ENCODE measurements around the gene PEAK1.

Gene PEAK1

DNA sequence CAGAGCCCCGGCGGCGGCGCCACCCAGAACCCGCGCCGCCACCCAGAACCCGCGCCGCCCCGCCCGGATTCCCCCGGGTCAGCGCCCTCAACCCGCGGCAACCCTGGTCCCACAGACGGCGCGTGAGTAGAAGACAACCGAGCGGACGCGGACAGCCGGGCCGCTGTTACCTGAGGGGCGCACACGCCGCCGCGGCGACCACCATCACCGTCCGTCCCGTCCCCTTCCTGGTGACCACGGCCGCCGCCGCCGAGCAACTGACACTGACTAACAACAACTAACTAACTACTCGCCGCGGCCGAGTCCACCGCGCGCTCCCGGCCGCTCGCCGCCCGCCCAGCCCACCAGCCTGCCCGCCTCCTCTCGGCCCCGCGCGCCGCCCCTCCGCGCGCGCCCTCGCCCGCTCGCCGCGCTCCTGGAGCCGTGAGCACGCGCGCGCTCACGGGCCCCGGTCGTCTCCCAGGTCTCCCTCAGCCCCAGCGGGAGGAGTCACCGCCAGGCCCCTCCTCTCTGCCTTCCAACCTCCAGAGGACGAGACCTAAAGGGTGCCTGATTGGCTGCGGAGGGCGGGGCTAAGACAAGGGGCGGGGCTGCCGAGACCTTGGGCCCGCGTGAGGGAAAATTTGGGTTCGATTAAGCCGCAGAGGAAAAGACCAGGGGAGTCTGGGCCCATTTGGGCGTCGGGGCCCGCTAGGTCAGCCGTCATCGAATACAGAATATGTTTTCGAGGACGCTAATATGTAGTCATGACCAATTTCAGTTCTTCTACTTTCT is at the start of gene PEAK1:
TSS of gene PEAK1 (minus strand) at position 269 of the 774 bp plus-strand sequence. CDS start 238,178 bp downstream, outside the sequence.
- H3K36me3 Mint-ChIP-seq (ENCODE audit: low read depth) = no peaks in the 10 kb centered on the region
- peak within 1 kb of the TSS; percentile 99 for H3K27ac Mint-ChIP-seq
- DNase-seq = peak; percentile 100
- H3K4me3 Mint-ChIP-seq = peak within 1 kb of the TSS; percentile 99
- no peaks in the 10 kb centered on the region for H3K9me3 Mint-ChIP-seq
- peaks cover 9% of the 10 kb centered on the region for H3K27me3 Mint-ChIP-seq (ENCODE audit: low read depth, poor library complexity)
- TF ChIP-seq CTCF (IDR thresholded peaks at IDR 0.05) = no peak
- H3K4me1 Mint-ChIP-seq = peaks cover 54% of the 10 kb centered on the region

DNA sequence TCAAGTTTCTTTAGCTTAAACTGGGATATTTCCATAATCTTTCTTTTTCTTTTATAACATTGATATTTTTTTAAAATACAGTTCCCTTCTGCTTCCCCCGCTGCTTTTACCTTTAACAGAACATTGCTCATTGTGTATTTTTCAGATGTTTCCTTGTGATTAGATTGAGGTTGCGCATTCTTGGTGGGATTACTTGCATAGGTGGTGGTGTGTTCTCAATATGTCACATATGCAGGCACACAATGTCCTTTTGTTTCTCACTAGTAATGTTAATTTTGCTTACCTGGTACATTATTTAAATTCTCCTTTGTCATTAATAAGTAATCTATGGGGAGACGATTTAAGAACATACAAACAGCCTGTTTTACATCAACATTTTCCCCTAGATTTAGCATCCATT is 49.0 kb upstream of the PEAK1 start:
- Mint-ChIP-seq H3K36me3 (ENCODE audit: low read depth) (peaks cover 63% of the 10 kb centered on the region), H3K4me3 (no peak overlapping the region), H3K4me1 (no peaks in the 10 kb centered on the region), H3K27ac (no peak overlapping the region), H3K9me3 (no peaks in the 10 kb centered on the region), H3K27me3 (ENCODE audit: low read depth, poor library complexity) (no peaks in the 10 kb centered on the region)
- no peak for TF ChIP-seq CTCF (IDR thresholded peaks at IDR 0.05)
- no peak for DNase-seq

DNA sequence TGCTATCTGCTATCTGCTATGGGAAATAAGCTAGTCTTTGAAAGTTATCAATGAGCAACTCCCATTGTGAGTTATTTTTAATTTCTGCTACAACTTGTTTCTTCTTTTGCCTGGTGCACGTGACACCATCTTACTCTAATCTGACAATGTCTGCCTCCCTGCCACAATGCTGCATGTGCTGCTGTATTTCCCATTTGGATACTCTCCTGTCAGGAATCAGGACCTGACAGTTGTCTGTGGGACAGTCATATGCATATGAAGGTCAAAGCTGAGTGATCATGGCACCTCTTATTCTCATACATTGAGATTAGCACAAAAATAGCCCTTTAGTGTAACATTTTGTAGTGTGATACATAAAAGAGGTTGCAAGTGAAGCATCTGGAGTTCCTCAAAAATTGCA is 46.6 kb upstream of the PEAK1 start:
- peak overlapping the region; percentile 3 for H3K27ac Mint-ChIP-seq
- no peaks in the 10 kb centered on the region for H3K4me1 Mint-ChIP-seq
- H3K4me3 Mint-ChIP-seq = no peak overlapping the region
- no peak for TF ChIP-seq CTCF (IDR thresholded peaks at IDR 0.05)
- no peaks in the 10 kb centered on the region for H3K27me3 Mint-ChIP-seq (ENCODE audit: low read depth, poor library complexity)
- no peak for DNase-seq
- H3K36me3 Mint-ChIP-seq (ENCODE audit: low read depth) = peaks cover 49% of the 10 kb centered on the region
- H3K9me3 Mint-ChIP-seq = no peaks in the 10 kb centered on the region

DNA sequence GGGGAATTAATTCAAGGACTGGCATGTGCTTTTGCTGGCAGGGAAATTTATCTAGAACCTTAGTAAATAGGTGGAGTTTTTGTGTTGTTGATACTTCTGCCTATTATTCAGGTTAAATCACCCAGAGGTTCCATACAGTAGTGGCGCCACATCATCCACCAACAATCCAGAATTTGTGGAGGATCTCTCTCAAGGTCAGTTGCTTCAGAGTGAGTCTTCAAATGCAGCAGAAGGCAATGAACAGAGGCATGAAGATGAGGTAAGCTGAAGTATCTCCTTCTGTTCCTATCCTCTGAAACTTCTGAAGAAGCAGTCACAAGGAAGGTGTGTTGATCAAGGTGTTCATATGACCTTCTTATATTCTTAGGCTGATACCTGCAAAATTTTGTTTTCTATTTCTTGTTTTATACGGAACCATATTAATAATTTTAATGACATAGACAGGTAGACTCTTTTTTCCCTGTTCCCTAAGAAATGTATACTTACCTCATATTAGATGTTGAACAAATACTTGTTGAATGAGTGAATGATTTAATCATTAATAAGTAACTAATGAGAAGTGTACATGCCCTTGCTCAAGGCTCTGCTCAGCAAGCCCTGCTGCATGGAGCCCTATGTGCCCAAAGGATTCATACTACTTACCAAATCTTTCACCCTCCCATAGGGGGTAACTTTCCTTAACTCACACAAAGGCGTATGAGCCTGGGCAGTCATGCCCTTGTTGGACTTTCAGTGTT is 44.4 kb upstream of the PEAK1 start:
- Mint-ChIP-seq H3K9me3 (no peaks in the 10 kb centered on the region), H3K27me3 (ENCODE audit: low read depth, poor library complexity) (no peaks in the 10 kb centered on the region), H3K4me3 (no peak overlapping the region), H3K36me3 (ENCODE audit: low read depth) (peaks cover 48% of the 10 kb centered on the region), H3K27ac (no peak overlapping the region), H3K4me1 (peaks cover 11% of the 10 kb centered on the region)
- no peak for TF ChIP-seq CTCF (IDR thresholded peaks at IDR 0.05)
- no peak for DNase-seq

DNA sequence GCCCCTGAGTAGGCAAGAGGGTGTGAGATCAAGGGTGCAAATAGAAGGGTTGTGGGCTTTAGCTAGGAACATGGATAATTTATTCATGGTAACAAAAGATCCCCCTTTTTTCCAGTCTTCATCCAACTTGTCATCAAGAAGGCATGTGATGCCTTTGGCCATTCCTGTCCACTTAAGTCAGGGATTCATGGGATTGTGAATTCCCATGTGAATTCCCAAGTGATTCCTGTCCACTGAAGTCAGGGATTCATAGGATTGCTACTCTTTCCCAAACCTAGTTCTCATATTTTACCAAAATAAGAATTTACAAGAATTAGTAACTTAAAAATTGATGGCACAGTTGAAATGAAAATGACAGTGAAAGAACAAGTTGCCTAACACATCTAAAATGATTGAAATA is 41.6 kb upstream of the PEAK1 start:
- Mint-ChIP-seq H3K36me3 (ENCODE audit: low read depth) (peaks cover 29% of the 10 kb centered on the region), H3K4me3 (no peak overlapping the region), H3K4me1 (peaks cover 11% of the 10 kb centered on the region), H3K27me3 (ENCODE audit: low read depth, poor library complexity) (no peaks in the 10 kb centered on the region), H3K9me3 (no peaks in the 10 kb centered on the region), H3K27ac (no peak overlapping the region)
- TF ChIP-seq CTCF (IDR thresholded peaks at IDR 0.05) = no peak
- DNase-seq = no peak
